OCI-LY7 (cell line): ENCODE measurements around the gene NCK2. TPM values are rescaled to one million over a fixed set of nuclear protein-coding genes. Genes with fewer than 3 reads are reported as not detected.

Experiments
- BruUV-seq: library from RNA; stranded (reverse); fragments of 400-500 nt; replicated peaks from 2 replicates; lab custom pipeline; 2021; lab: Mats Ljungman, UMichigan
- CTCF ChIA-PET: fragments of 300-600 bp; sonication (Branson Sonifier 250); formaldehyde crosslinking; loops from one replicate; lab custom pipeline; 2022; ENCODE audit warnings: antibody characterized with exemption; ENCODE audit not compliant: unreplicated experiment; lab: Charles Lee
- POLR2A ChIA-PET: fragments of 300-600 bp; sonication (Branson Sonifier 250); formaldehyde crosslinking; loops from one replicate; lab custom pipeline; 2022; ENCODE audit warnings: antibody characterized with exemption; lab: Charles Lee
- DNase-seq: peaks from one replicate; pipeline ENCODE4 v3.0.0-alpha.2; 2015; ENCODE audit warnings: low spot score
- H2AFZ ChIP-seq: fragments of 200-600 bp; sonication (generic), shearing (Covaris generic); 2 replicates; pipeline ENCODE4 v1.6.1; 2014; ENCODE audit warnings: mild to moderate bottlenecking, antibody characterized with exemption, low read length, moderate library complexity
- H3K27ac ChIP-seq: fragments of 200-600 bp; sonication (generic); 2 replicates; pipeline ENCODE4 v1.5.1; 2014; ENCODE audit warnings: mixed run types, low read depth, mild to moderate bottlenecking, moderate library complexity, low read length, inconsistent platforms; ENCODE audit not compliant: poor library complexity, severe bottlenecking
- H3K36me3 ChIP-seq: fragments of 200-600 bp; sonication (generic); 2 replicates; pipeline ENCODE4 v1.6.1; 2014; ENCODE audit warnings: mild to moderate bottlenecking, antibody characterized with exemption, low read length, moderate library complexity, mixed read lengths; ENCODE audit not compliant: insufficient read depth
- H3K4me1 ChIP-seq: fragments of 200-600 bp; sonication (generic); 2 replicates; pipeline ENCODE4 v1.5.1; 2014; ENCODE audit warnings: mild to moderate bottlenecking, low read length; ENCODE audit not compliant: insufficient read depth, poor library complexity, severe bottlenecking
- H3K4me2 ChIP-seq: fragments of 200-600 bp; sonication (generic); 2 replicates; pipeline ENCODE4 v1.6.1; 2014; ENCODE audit warnings: mild to moderate bottlenecking, low read length
- H3K4me3 ChIP-seq: fragments of 200-600 bp; sonication (generic); 2 replicates; pipeline ENCODE4 v1.5.1; 2014; ENCODE audit warnings: mild to moderate bottlenecking, low read depth, low read length; ENCODE audit not compliant: poor library complexity, severe bottlenecking
- H3K79me2 ChIP-seq: fragments of 200-600 bp; sonication (generic); 2 replicates; pipeline ENCODE4 v1.6.1; 2016; ENCODE audit warnings: low read depth, mild to moderate bottlenecking, low read length, moderate library complexity, mixed read lengths; ENCODE audit not compliant: insufficient read depth
- H3K9me2 ChIP-seq: fragments of 200-600 bp; sonication (generic); 2 replicates; pipeline ENCODE4 v1.6.1; 2016; ENCODE audit warnings: mild to moderate bottlenecking, low read length, mixed read lengths; ENCODE audit not compliant: insufficient read depth
- H3K9me3 ChIP-seq: fragments of 200-600 bp; sonication (generic); 2 replicates; pipeline ENCODE4 v1.6.1; 2014; ENCODE audit warnings: mild to moderate bottlenecking, mixed run types, low read length, mixed read lengths
- H4K20me1 ChIP-seq: fragments of 200-600 bp; sonication (generic); 2 replicates; pipeline ENCODE4 v1.6.1; 2014; ENCODE audit warnings: mild to moderate bottlenecking, antibody characterized with exemption, low read length, moderate library complexity, mixed read lengths; ENCODE audit not compliant: insufficient read depth
- CTCF ChIP-seq: fragments of 200-600 bp; sonication (generic); conservative IDR thresholded peaks from 2 replicates; pipeline ENCODE4 v1.5.1; 2014; ENCODE audit warnings: mild to moderate bottlenecking, antibody characterized with exemption, low read length, moderate library complexity, mixed read lengths
- EZH2phosphoT487 ChIP-seq: fragments of 200-600 bp; sonication (generic); IDR thresholded peaks from 2 replicates; pipeline ENCODE4 v1.6.1; 2018; ENCODE audit warnings: low read depth, borderline replicate concordance, mild to moderate bottlenecking, mixed run types, antibody characterized with exemption, low read length, moderate library complexity, mixed read lengths
- intact Hi-C: fragments of 100-400 bp; cut with micrococcal nuclease; formaldehyde crosslinking; loops from one replicate; pipeline ENCODE4 v1.10.0; 2022; ENCODE audit not compliant: unreplicated experiment
- total RNA-seq, 2 experiments: library from RNA; depleted of rRNA in 1 of 2; stranded (reverse); fragments of >200 nt in 1 of 2; shearing (Covaris generic) in 1 of 2; gene quantifications; 2 replicates each; pipeline ENCODE4 v1.2.3, GENCODE V29; 2014 to 2022

The NCK2 gene
- total RNA-seq, 2 experiments from 2014 or later, result 23.4 to 34.2 TPM

GRCh38 chr2:105749583-105750400 lies 5.1 kb downstream of the NCK2 start:
- no peak for TF ChIP-seq EZH2phosphoT487
- TF ChIP-seq CTCF, result no peak
- Histone ChIP-seq H2AFZ (no peak overlapping the region), H3K27ac (no peak overlapping the region), H3K4me2 (no peak overlapping the region), H4K20me1 (peaks cover 21% of the 10 kb centered on the region; the same call in 1 of the 2 replicates), H3K9me2 (no peaks in the 10 kb centered on the region), H3K4me1 (peaks cover 47% of the 10 kb centered on the region), H3K36me3 (peaks cover 15% of the 10 kb centered on the region), H3K79me2 (peaks cover 33% of the 10 kb centered on the region; the same call in 1 of the 2 replicates), H3K9me3 (no peaks in the 10 kb centered on the region), H3K4me3 (no peak overlapping the region)
- no TSS peak for BruUV-seq
- CTCF ChIA-PET, result interaction anchor here (0.5 kb wide), 1 partner anchor 37 kb away, joined by 3 read pairs; no protein-coding TSS in a partner anchor
- intact Hi-C loops, result loop anchor here (2.0 to 5.0 kb wide), 2 partner anchors 37 to 218 kb away; no protein-coding TSS in a partner anchor
- POLR2A ChIA-PET, result interaction anchor here (1.4 kb wide), 1 partner anchor 39 kb away, joined by 4 read pairs; no protein-coding TSS in a partner anchor
- no peak for DNase-seq

GRCh38 chr2:105750735-105751134 lies 6.0 kb downstream of the NCK2 start:
- intact Hi-C loops, result no loop called here
- no TSS peak for BruUV-seq
- no peak overlapping the region for H3K27ac ChIP-seq
- no peak overlapping the region for H2AFZ ChIP-seq
- H3K36me3 ChIP-seq, result peaks cover 15% of the 10 kb centered on the region
- peaks cover 17% of the 10 kb centered on the region; the same call in 1 of the 2 replicates for H4K20me1 ChIP-seq
- no peak overlapping the region for H3K4me2 ChIP-seq
- H3K9me2 ChIP-seq, result no peaks in the 10 kb centered on the region
- H3K4me3 ChIP-seq, result no peak overlapping the region
- no peaks in the 10 kb centered on the region for H3K9me3 ChIP-seq
- peaks cover 35% of the 10 kb centered on the region; the same call in 1 of the 2 replicates for H3K79me2 ChIP-seq
- H3K4me1 ChIP-seq, result peaks cover 55% of the 10 kb centered on the region
- ChIA-PET CTCF (no interaction called here), POLR2A (interaction anchor here (1.5 kb wide), 1 partner anchor 26 kb away, joined by 3 read pairs; no protein-coding TSS in a partner anchor)
- TF ChIP-seq CTCF (no peak), EZH2phosphoT487 (no peak)
- no peak for DNase-seq
